Osteocyte (in vitro differentiated cells): Measurements from ENCODE around the gene HIRA. TPM values are rescaled to one million over a fixed set of nuclear protein-coding genes. Genes with fewer than 3 reads are reported as not detected.
A peak's percentile ranks its signal among the peaks of the same experiment; 100 is the strongest.

Source experiments
- DNase-seq: peaks from one replicate; pipeline ENCODE4 v3.0.0; 2021; ENCODE audit warnings: mixed read lengths; ENCODE audit not compliant: unreplicated experiment; ENCODE audit errors: extremely low spot score
- H3K27ac Mint-ChIP-seq: one replicate; pipeline ENCODE4 v1.8.0; 2021; ENCODE audit warnings: mild to moderate bottlenecking, mixed read lengths; ENCODE audit not compliant: unreplicated experiment
- H3K27me3 Mint-ChIP-seq: one replicate; pipeline ENCODE4 v1.8.0; 2021; ENCODE audit warnings: mixed read lengths; ENCODE audit not compliant: unreplicated experiment
- H3K36me3 Mint-ChIP-seq: one replicate; pipeline ENCODE4 v1.8.0; 2021; ENCODE audit warnings: mixed read lengths; ENCODE audit not compliant: unreplicated experiment
- H3K4me1 Mint-ChIP-seq: one replicate; pipeline ENCODE4 v1.8.0; 2021; ENCODE audit warnings: mixed read lengths; ENCODE audit not compliant: unreplicated experiment
- H3K4me3 Mint-ChIP-seq: one replicate; pipeline ENCODE4 v1.8.0; 2021; ENCODE audit warnings: mild to moderate bottlenecking, moderate library complexity, mixed read lengths; ENCODE audit not compliant: unreplicated experiment
- H3K9me3 Mint-ChIP-seq: one replicate; pipeline ENCODE4 v1.8.0; 2021; ENCODE audit warnings: mixed read lengths; ENCODE audit not compliant: unreplicated experiment
- CTCF ChIP-seq: fragments of 200-600 bp; sonication (generic); IDR thresholded peaks from 2 replicates; pipeline ENCODE4 v1.5.0; 2021; ENCODE audit warnings: antibody characterized with exemption, mild to moderate bottlenecking, moderate library complexity
- total RNA-seq: library from RNA; stranded (reverse); gene quantifications from 2 replicates; pipeline ENCODE4 v1.2.1, GENCODE V29; 2021

HIRA gene
- total RNA-seq, 1 donor from 2014 or later, result 33.2 TPM

DNA sequence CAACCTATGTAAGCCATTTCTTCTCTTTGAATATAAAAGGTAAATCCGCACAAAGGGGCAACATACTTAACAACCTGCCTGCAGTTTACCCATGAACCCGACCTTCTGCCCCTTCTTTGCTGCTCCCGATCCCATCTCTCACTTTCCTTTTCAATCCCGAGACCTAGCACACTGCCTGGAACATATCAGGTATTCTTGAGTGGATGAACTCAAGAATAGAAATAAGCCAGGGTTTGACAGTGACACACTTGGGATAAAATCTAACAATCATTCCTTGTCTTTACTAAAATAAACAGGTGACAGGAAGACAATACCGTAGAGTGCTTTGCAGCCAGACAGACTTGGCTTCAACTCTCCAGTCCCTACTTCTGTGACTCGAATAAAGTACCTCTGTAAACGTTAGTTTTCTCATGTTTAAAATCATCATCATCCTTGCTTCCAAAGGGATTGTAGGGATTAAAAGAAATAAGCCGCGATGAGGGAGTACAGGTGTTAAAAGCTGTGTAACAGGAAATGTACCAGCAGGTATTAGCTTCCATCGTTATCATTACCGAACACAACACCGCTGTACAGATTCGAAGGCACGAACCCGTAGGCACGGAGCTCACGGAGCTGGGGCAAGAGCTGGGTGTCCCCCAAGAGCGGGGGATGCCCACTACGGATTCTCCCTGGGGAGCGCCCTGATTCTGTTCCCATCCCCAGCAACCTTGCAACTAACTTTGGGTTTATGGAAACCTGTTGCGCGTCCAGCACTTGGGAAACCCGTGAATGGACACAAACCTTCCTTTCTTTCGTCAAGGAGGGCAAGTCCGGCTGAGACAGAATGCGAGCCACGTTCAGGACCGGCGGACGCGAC, 46.7 kb upstream of the HIRA start:
- no peak for DNase-seq
- H3K27me3 Mint-ChIP-seq, result no peaks in the 10 kb centered on the region
- H3K27ac Mint-ChIP-seq, result peak overlapping the region; percentile 99
- no peaks in the 10 kb centered on the region for H3K9me3 Mint-ChIP-seq
- peaks cover 11% of the 10 kb centered on the region for H3K36me3 Mint-ChIP-seq
- H3K4me1 Mint-ChIP-seq, result peaks cover 29% of the 10 kb centered on the region
- no peak for TF ChIP-seq CTCF
- peak overlapping the region; percentile 91 for H3K4me3 Mint-ChIP-seq

DNA sequence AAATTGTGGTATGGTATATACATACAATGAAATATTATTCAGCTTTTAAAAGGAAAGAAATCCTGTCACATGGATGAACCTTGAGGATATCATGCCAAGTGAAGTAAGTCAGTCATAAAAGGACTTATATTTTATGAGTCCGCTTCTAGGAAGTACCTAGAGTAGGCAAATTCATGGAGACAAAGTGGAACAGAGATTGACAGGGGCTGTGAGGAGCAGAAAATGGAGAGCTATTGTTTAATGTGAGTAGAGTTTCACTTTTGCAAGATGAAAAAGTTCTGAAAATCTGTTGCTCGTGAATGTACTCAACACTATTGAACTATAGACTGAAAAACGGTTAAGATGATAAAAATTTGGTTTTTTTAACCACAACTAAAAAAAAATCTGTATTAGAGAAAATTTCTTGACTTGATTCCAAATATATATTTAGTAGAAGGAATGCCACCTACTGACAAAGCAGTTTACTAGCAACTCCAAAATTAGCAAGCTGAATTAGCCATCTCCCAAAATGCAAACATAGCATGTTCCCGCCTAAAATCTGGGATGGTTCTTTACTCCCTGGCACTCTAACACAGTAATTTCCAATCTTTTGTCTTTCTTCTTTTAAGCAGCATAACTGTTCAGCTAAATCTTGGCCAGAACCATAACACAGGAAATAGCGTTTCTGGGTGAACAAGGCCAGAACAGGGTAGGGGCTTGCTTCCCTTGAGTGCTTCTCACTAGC, 46.0 kb upstream of the HIRA start:
- H3K4me3 Mint-ChIP-seq, result peak overlapping the region; percentile 91
- peaks cover 13% of the 10 kb centered on the region for H3K36me3 Mint-ChIP-seq
- no peak for DNase-seq
- H3K27me3 Mint-ChIP-seq, result no peaks in the 10 kb centered on the region
- peaks cover 29% of the 10 kb centered on the region for H3K4me1 Mint-ChIP-seq
- H3K27ac Mint-ChIP-seq, result peak overlapping the region; percentile 99
- no peaks in the 10 kb centered on the region for H3K9me3 Mint-ChIP-seq
- peak; percentile 41 for TF ChIP-seq CTCF

GRCh38 chr22:19476023-19476422, 44.5 kb upstream of the HIRA start:
- no peak for DNase-seq
- Mint-ChIP-seq H3K4me3 (no peak overlapping the region), H3K27ac (no peak overlapping the region), H3K4me1 (peaks cover 29% of the 10 kb centered on the region), H3K27me3 (no peaks in the 10 kb centered on the region), H3K9me3 (no peaks in the 10 kb centered on the region), H3K36me3 (peaks cover 23% of the 10 kb centered on the region)
- TF ChIP-seq CTCF, result no peak

GRCh38 chr22:19473578-19473977, 42.0 kb upstream of the HIRA start:
- H3K27ac Mint-ChIP-seq, result no peak overlapping the region
- H3K27me3 Mint-ChIP-seq, result no peaks in the 10 kb centered on the region
- no peaks in the 10 kb centered on the region for H3K9me3 Mint-ChIP-seq
- no peak overlapping the region for H3K4me3 Mint-ChIP-seq
- H3K36me3 Mint-ChIP-seq, result peaks cover 32% of the 10 kb centered on the region
- DNase-seq, result no peak
- peaks cover 19% of the 10 kb centered on the region for H3K4me1 Mint-ChIP-seq
- TF ChIP-seq CTCF, result no peak

DNA sequence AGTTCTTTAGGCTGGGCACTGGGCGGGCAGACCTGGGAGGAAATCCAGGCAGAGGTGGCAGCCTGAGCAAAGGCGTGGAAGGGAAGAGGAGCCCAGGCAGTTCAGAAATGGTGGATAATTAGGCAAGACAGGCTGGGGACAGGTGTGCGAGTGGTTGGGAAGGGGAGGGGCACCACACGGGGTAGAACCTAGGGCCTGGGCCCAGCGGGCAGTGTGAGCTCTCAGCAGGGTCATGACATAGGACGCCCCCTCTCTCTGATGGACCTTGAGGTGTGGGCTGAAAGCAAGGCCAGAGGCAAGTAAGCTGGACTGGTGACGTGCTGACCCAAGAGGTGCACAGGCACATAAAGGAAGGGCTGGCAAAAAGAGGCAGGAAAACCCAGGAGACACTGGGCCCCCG, 40.7 kb upstream of the HIRA start:
- no peak for DNase-seq
- H3K27me3 Mint-ChIP-seq, result no peaks in the 10 kb centered on the region
- no peaks in the 10 kb centered on the region for H3K9me3 Mint-ChIP-seq
- peaks cover 40% of the 10 kb centered on the region for H3K36me3 Mint-ChIP-seq
- peaks cover 9% of the 10 kb centered on the region for H3K4me1 Mint-ChIP-seq
- no peak overlapping the region for H3K27ac Mint-ChIP-seq
- TF ChIP-seq CTCF, result no peak
- H3K4me3 Mint-ChIP-seq, result no peak overlapping the region
